Calu3 (cell line): ENCODE data around the gene ATP2C2. TPM values are rescaled to one million over a fixed set of nuclear protein-coding genes. Genes with fewer than 3 reads are reported as not detected.
"Not testable (repeated sequence)": the region's sequence is repeated elsewhere in the genome, so short reads cannot be mapped to it uniquely, and the experiment has no call there.

ENCODE experiments used
- BruUV-seq: library from RNA; stranded (reverse); fragments of 400-500 nt; replicated peaks from 2 replicates; lab custom pipeline; 2021; lab: Mats Ljungman, UMichigan
- CTCF ChIA-PET: fragments of 300-600 bp; sonication (Branson Sonifier 250); formaldehyde crosslinking; loops from one replicate; lab custom pipeline; 2022; ENCODE audit warnings: antibody characterized with exemption; lab: Charles Lee
- DNase-seq: peaks from one replicate; pipeline ENCODE4 v3.0.0; 2022
- H3K27ac Mint-ChIP-seq: one replicate; pipeline ENCODE4 v1.8.0; 2022; ENCODE audit warnings: mixed read lengths; ENCODE audit not compliant: unreplicated experiment
- H3K27me3 Mint-ChIP-seq: one replicate; pipeline ENCODE4 v1.8.0; 2022; ENCODE audit warnings: mixed read lengths; ENCODE audit not compliant: unreplicated experiment
- H3K36me3 Mint-ChIP-seq: one replicate; pipeline ENCODE4 v1.8.0; 2022; ENCODE audit warnings: mild to moderate bottlenecking, moderate library complexity, mixed read lengths; ENCODE audit not compliant: insufficient read depth, unreplicated experiment
- H3K4me1 Mint-ChIP-seq: one replicate; pipeline ENCODE4 v1.8.0; 2022; ENCODE audit warnings: mild to moderate bottlenecking, low read depth, mixed read lengths; ENCODE audit not compliant: unreplicated experiment
- H3K4me3 Mint-ChIP-seq: one replicate; pipeline ENCODE4 v1.8.0; 2022; ENCODE audit warnings: mild to moderate bottlenecking, low read depth, moderate library complexity, mixed read lengths; ENCODE audit not compliant: unreplicated experiment
- H3K9me3 Mint-ChIP-seq: one replicate; pipeline ENCODE4 v1.8.0; 2022; ENCODE audit warnings: low read depth, mixed read lengths; ENCODE audit not compliant: unreplicated experiment
- intact Hi-C: fragments of 100-400 bp; cut with micrococcal nuclease; formaldehyde crosslinking; loops from one replicate; pipeline ENCODE4 v1.10.0; 2022; ENCODE audit not compliant: unreplicated experiment
- total RNA-seq: library from RNA; stranded (reverse); gene quantifications from 2 replicates; pipeline ENCODE4 v1.2.3, GENCODE V29; 2022
- TF ChIP-seq, protein P1 (sequence below): fragments of 200-600 bp; IDR thresholded peaks from one replicate; pipeline ENCODE4 v1.8.0; 2022; ENCODE audit warnings: antibody characterized with exemption; ENCODE audit not compliant: unreplicated experiment

ATP2C2 gene
- total RNA-seq, 1 experiment from 2014 or later: 30.5 TPM

- Mint-ChIP-seq H3K4me3 (no peak overlapping the region), H3K9me3 (no peaks in the 10 kb centered on the region), H3K36me3 (peaks cover 13% of the 10 kb centered on the region), H3K27me3 (no peaks in the 10 kb centered on the region), H3K4me1 (peaks cover 17% of the 10 kb centered on the region), H3K27ac (no peak overlapping the region)
- BruUV-seq: no TSS peak
- CTCF ChIA-PET: no interaction called here
- intact Hi-C loops: no loop called here
- TF ChIP-seq, protein P1, sequence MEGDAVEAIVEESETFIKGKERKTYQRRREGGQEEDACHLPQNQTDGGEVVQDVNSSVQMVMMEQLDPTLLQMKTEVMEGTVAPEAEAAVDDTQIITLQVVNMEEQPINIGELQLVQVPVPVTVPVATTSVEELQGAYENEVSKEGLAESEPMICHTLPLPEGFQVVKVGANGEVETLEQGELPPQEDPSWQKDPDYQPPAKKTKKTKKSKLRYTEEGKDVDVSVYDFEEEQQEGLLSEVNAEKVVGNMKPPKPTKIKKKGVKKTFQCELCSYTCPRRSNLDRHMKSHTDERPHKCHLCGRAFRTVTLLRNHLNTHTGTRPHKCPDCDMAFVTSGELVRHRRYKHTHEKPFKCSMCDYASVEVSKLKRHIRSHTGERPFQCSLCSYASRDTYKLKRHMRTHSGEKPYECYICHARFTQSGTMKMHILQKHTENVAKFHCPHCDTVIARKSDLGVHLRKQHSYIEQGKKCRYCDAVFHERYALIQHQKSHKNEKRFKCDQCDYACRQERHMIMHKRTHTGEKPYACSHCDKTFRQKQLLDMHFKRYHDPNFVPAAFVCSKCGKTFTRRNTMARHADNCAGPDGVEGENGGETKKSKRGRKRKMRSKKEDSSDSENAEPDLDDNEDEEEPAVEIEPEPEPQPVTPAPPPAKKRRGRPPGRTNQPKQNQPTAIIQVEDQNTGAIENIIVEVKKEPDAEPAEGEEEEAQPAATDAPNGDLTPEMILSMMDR: no peak
- DNase-seq: no peak
These were observed 30.4 kb downstream of the ATP2C2 start for GRCh38 chr16:84398701-84399100.

GRCh38 chr16:84399912-84400311, 31.6 kb downstream of the ATP2C2 start:
- H3K27me3 Mint-ChIP-seq, BruUV-seq, H3K9me3 Mint-ChIP-seq: not testable (repeated sequence)

DNA sequence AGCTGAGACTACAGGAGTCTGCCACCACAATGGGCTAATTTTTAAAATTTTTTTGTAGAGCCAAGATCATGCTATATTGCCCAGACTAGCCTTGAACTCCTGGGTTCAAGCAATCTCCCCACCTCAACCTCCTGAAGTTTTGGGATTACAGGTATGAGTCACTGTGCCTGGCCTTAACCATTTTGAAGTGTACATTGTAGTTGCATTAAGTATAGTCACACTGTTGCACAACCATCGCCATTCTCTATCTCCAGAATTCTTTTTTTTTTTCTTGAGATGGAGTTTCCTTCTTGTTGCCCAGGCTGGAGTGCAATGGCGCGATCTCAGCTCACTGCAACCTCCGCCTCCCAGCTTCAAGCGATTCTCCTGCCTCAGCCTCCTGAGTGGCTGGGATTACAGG, 35.1 kb downstream of the ATP2C2 start:
- H3K4me3 Mint-ChIP-seq, H3K27me3 Mint-ChIP-seq, H3K36me3 Mint-ChIP-seq, intact Hi-C loops, CTCF ChIA-PET, H3K9me3 Mint-ChIP-seq, H3K27ac Mint-ChIP-seq, BruUV-seq, H3K4me1 Mint-ChIP-seq, DNase-seq: not testable (repeated sequence)

More at GRCh38 chr16:84399912-84400311, 31.6 kb downstream of the ATP2C2 start:
- H3K27ac Mint-ChIP-seq, CTCF ChIA-PET, intact Hi-C loops, DNase-seq, H3K4me3 Mint-ChIP-seq: not testable (repeated sequence)
- Mint-ChIP-seq H3K36me3 (peaks cover 13% of the 10 kb centered on the region), H3K4me1 (peaks cover 17% of the 10 kb centered on the region)

GRCh38 chr16:84404324-84404723, 36.0 kb downstream of the ATP2C2 start:
- TF ChIP-seq, protein P1: no peak
- H3K4me1 Mint-ChIP-seq: no peaks in the 10 kb centered on the region
- CTCF ChIA-PET: interaction anchor here (0.6 kb wide), 1 partner anchor 466 kb away, joined by 3 read pairs; no protein-coding TSS in a partner anchor
- H3K27ac Mint-ChIP-seq: no peak overlapping the region
- H3K27me3 Mint-ChIP-seq: no peaks in the 10 kb centered on the region
- no peak overlapping the region for H3K4me3 Mint-ChIP-seq
- intact Hi-C loops: no loop called here
- no peak for DNase-seq
- no TSS peak for BruUV-seq
- peaks cover 5% of the 10 kb centered on the region for H3K36me3 Mint-ChIP-seq
- no peaks in the 10 kb centered on the region for H3K9me3 Mint-ChIP-seq

GRCh38 chr16:84404936-84405639, 36.8 kb downstream of the ATP2C2 start:
- H3K4me3 Mint-ChIP-seq: no peak overlapping the region
- no peaks in the 10 kb centered on the region for H3K4me1 Mint-ChIP-seq
- BruUV-seq: no TSS peak
- H3K27me3 Mint-ChIP-seq: no peaks in the 10 kb centered on the region
- CTCF ChIA-PET: no interaction called here
- TF ChIP-seq, protein P1: no peak
- intact Hi-C loops: no loop called here
- no peaks in the 10 kb centered on the region for H3K9me3 Mint-ChIP-seq
- no peak for DNase-seq
- H3K27ac Mint-ChIP-seq: no peak overlapping the region
- no peaks in the 10 kb centered on the region for H3K36me3 Mint-ChIP-seq
